ENCODE data around the gene CYBC1.

- peak; percentile 81 for TF ChIP-seq YY1 (IDR thresholded peaks at IDR 0.05; ENCODE audit: insufficient read depth, insufficient read length)
- TF ChIP-seq ZNF274 (IDR thresholded peaks at IDR 0.05; ENCODE audit: low read depth, low read length), result no peak
Observed at GRCh38 chr17:82458179-82458884, 7.8 kb upstream of the CYBC1 start, which contains the start of gene NARF.

Data from NT2/D1 (cell line).